Measurements from ENCODE around the gene CELF4.

CELF4 gene

GRCh38 chr18:37277804-37278203 lies 287.8 kb downstream of the CELF4 start:
- DNase-seq (ENCODE audit: low spot score) = no peak

- DNase-seq (ENCODE audit: low spot score) = no peak
Observed at GRCh38 chr18:37276111-37276890, 289.3 kb downstream of the CELF4 start.

- DNase-seq (ENCODE audit: low spot score) = no peak
Observed at GRCh38 chr18:37275237-37275741, 290.3 kb downstream of the CELF4 start.

GRCh38 chr18:37274309-37275236 lies 291.0 kb downstream of the CELF4 start:
- no peak for DNase-seq (ENCODE audit: low spot score)

GRCh38 chr18:37272841-37273240 lies 292.8 kb downstream of the CELF4 start:
- no peak for DNase-seq (ENCODE audit: low spot score)

GRCh38 chr18:37272226-37272625 lies 293.4 kb downstream of the CELF4 start:
- DNase-seq (ENCODE audit: low spot score) = no peak

GRCh38 chr18:37270666-37271052 lies 294.9 kb downstream of the CELF4 start:
- no peak for DNase-seq (ENCODE audit: low spot score)

GRCh38 chr18:37270038-37270665 lies 295.4 kb downstream of the CELF4 start:
- DNase-seq (ENCODE audit: low spot score) = peak; percentile 36

- DNase-seq (ENCODE audit: low spot score) = no peak
Observed at GRCh38 chr18:37266290-37266689, 299.3 kb downstream of the CELF4 start.

GRCh38 chr18:37265382-37265781 lies 300.2 kb downstream of the CELF4 start:
- no peak for DNase-seq (ENCODE audit: low spot score)

GRCh38 chr18:37264956-37265355 lies 300.6 kb downstream of the CELF4 start:
- no peak for DNase-seq (ENCODE audit: low spot score)

GRCh38 chr18:37261988-37262387 lies 303.6 kb downstream of the CELF4 start:
- no peak for DNase-seq (ENCODE audit: low spot score)

GRCh38 chr18:37261246-37261840 lies 304.3 kb downstream of the CELF4 start:
- no peak for DNase-seq (ENCODE audit: low spot score)

- DNase-seq (ENCODE audit: low spot score) = no peak
Observed at GRCh38 chr18:37260367-37261093, 305.1 kb downstream of the CELF4 start.

- peak; percentile 34 for DNase-seq (ENCODE audit: low spot score)
Observed at GRCh38 chr18:37259711-37260110, 305.9 kb downstream of the CELF4 start.

GRCh38 chr18:37258819-37259218 lies 306.8 kb downstream of the CELF4 start:
- DNase-seq (ENCODE audit: low spot score) = no peak

- no peak for DNase-seq (ENCODE audit: low spot score)
Observed at GRCh38 chr18:37258131-37258530, 307.5 kb downstream of the CELF4 start.

GRCh38 chr18:37254973-37255372 lies 310.6 kb downstream of the CELF4 start:
- DNase-seq (ENCODE audit: low spot score) = no peak

- DNase-seq (ENCODE audit: low spot score) = no peak
Observed at GRCh38 chr18:37254236-37254754, 311.3 kb downstream of the CELF4 start.

GRCh38 chr18:37253394-37254235 lies 312.0 kb downstream of the CELF4 start:
- DNase-seq (ENCODE audit: low spot score) = no peak
